Stimulated activated CD4-positive, alpha-beta T cell treated with anti-CD3 and anti-CD28 coated beads, Interleukin-1b, Interleukin-23, amount 100 ng/mL, for 1 hour (primary cell): ENCODE results near the gene SLC38A2.

Source experiments
- DNase-seq, 2 donors: peaks; one replicate each; pipeline ENCODE4 v3.0.0-alpha.2; 2020; ENCODE audit warnings: low read depth in 2 of 2

Gene SLC38A2

GRCh38 chr12:46395388-46395787, 22.8 kb upstream of the SLC38A2 start:
- no peak for DNase-seq

- no peak for DNase-seq
Measured at GRCh38 chr12:46391630-46392029, 19.1 kb upstream of the SLC38A2 start.

GRCh38 chr12:46390881-46391280, 18.3 kb upstream of the SLC38A2 start:
- DNase-seq = no peak

- no peak for DNase-seq
Measured at GRCh38 chr12:46390304-46390703, 17.7 kb upstream of the SLC38A2 start.

- DNase-seq = no peak
Measured at GRCh38 chr12:46389031-46389616, 16.6 kb upstream of the SLC38A2 start.

GRCh38 chr12:46388427-46389021, 16.0 kb upstream of the SLC38A2 start:
- no peak for DNase-seq

- no peak for DNase-seq
Measured at GRCh38 chr12:46387670-46388069, 15.1 kb upstream of the SLC38A2 start.

GRCh38 chr12:46386877-46387629, 14.5 kb upstream of the SLC38A2 start:
- no peak for DNase-seq

GRCh38 chr12:46386360-46386867, 13.8 kb upstream of the SLC38A2 start:
- DNase-seq = no peak

GRCh38 chr12:46385438-46385837, 12.9 kb upstream of the SLC38A2 start:
- no peak for DNase-seq

- DNase-seq = no peak
Measured at GRCh38 chr12:46384451-46385309, 12.1 kb upstream of the SLC38A2 start.

GRCh38 chr12:46383654-46384450, 11.3 kb upstream of the SLC38A2 start:
- DNase-seq = peak; percentile 24 to 39

GRCh38 chr12:46382964-46383653, 10.5 kb upstream of the SLC38A2 start:
- peak; percentile 76 to 86 for DNase-seq

GRCh38 chr12:46382408-46382963, 9.9 kb upstream of the SLC38A2 start:
- no peak for DNase-seq

- DNase-seq = no peak
Measured at GRCh38 chr12:46380881-46381280, 8.3 kb upstream of the SLC38A2 start.

- DNase-seq = no peak
Measured at GRCh38 chr12:46380022-46380796, 7.6 kb upstream of the SLC38A2 start.

- no peak for DNase-seq
Measured at GRCh38 chr12:46379352-46379751, 6.8 kb upstream of the SLC38A2 start.

- DNase-seq = no peak
Measured at GRCh38 chr12:46378530-46378929, 6.0 kb upstream of the SLC38A2 start.

- DNase-seq = no peak
Measured at GRCh38 chr12:46377678-46378077, 5.1 kb upstream of the SLC38A2 start.
